Upper lobe of left lung (tissue), 4 donors: Measurements from ENCODE around the gene ZNF407.

Source experiments
- CTCF ChIP-seq, 6 experiments: fragments of 450-650 bp in 4 of 6; fragments of 200-600 bp in 2 of 6; sonication (generic) in 2 of 6; IDR thresholded peaks; one replicate each; pipeline ENCODE4 v1.5.1; 2016 to 2019; ENCODE audit warnings: antibody characterized with exemption in 6 of 6
- EP300 ChIP-seq, 4 donors: sonication (generic); formaldehyde crosslinking; IDR thresholded peaks; one replicate each; pipeline ENCODE4 v1.5.1; 2017; ENCODE audit warnings: antibody characterized with exemption in 4 of 4, control low read depth in 2 of 4
- POLR2A ChIP-seq, 4 donors: fragments of 450-650 bp; IDR thresholded peaks; one replicate each; pipeline ENCODE4 v1.5.1; 2016 to 2017; ENCODE audit warnings: antibody characterized with exemption in 4 of 4, mild to moderate bottlenecking in 2 of 4
- POLR2AphosphoS5 ChIP-seq, 2 donors: sonication (generic); formaldehyde crosslinking; IDR thresholded peaks; one replicate each; pipeline ENCODE4 v1.5.1; 2017; ENCODE audit warnings: antibody characterized with exemption in 2 of 2

GRCh38 chr18:74836296-74837139 lies 238.8 kb downstream of the ZNF407 start:
- no peak for TF ChIP-seq POLR2A (IDR thresholded peaks at IDR 0.05)
- TF ChIP-seq CTCF (IDR thresholded peaks at IDR 0.05), result no peak
- TF ChIP-seq POLR2AphosphoS5 (IDR thresholded peaks at IDR 0.05), result no peak
- TF ChIP-seq EP300 (IDR thresholded peaks at IDR 0.05), result no peak
